ENCODE measurements around the gene TRAPPC1.
A peak's percentile ranks its signal among the peaks of the same experiment; 100 is the strongest.
"Not testable (repeated sequence)": the region's sequence is repeated elsewhere in the genome, so short reads cannot be mapped to it uniquely, and the experiment has no call there.

The TRAPPC1 gene

GRCh38 chr17:7931709-7932482, at the start of gene TRAPPC1, which contains the start of gene CNTROB:
TSS of gene TRAPPC1 (minus strand) at chr17:7931946. CDS start at chr17:7931829, 117 bp downstream.
TSS of gene CNTROB (plus strand) at chr17:7932206. CDS start at chr17:7933080, 874 bp downstream.
- DNase-seq: peak; percentile 97 to 99 (median 98)

DNA sequence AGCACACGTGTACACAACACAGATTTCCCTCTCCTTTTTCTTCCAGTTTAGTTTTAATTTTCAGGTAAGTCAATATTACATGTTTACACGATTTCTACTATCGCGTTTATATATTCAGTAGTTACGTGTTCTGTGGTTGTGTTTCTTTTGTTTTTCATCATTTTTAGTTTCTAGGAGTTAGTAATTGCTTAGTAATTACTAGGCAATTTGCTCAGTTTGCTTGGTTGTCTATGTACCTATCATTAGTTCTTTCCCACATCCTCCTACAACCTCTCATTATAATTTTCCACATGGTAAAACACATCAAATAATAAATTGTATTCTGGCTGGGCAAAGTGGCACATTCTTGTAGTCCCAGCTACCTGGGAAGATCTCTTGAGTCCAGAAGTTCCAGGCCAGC, 46.1 kb upstream of the TRAPPC1 start:
- no peak for DNase-seq

- DNase-seq: no peak
Observed at GRCh38 chr17:7977039-7977438, 45.3 kb upstream of the TRAPPC1 start.

- no peak for DNase-seq
Observed at GRCh38 chr17:7974638-7975131, 42.9 kb upstream of the TRAPPC1 start.

DNA sequence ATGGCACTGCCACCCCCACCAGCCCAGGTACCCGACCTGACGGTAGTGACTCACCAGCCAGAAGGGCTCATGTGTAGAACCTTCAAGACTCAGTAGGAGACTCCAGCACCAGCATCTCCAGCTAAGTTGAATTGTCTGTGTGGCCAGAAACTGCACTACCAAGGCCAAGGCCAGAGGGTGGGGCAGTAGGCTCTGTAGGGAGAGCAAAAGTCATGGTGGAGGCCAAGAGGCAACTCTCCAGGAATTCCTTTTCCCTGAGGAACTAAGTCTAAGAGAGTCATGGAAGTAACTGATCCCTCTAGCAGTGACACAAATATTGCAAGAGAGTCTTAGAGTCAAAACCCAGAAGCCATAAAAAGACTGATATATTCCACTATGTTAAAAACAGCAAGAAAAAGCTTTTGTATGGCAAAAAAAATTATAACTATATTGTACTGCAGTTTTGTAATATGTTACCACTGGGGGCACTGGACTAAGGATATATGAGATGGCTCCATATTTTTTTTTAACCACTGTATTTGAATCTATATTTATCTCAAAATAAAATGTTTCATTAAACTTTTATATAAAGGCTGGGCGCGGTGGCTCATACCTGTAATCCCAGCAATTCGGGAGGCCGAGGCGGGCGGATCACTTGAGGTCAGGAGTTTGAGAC, 40.5 kb upstream of the TRAPPC1 start:
- DNase-seq: no peak

- no peak for DNase-seq
Observed at GRCh38 chr17:7971651-7972050, 39.9 kb upstream of the TRAPPC1 start.

DNA sequence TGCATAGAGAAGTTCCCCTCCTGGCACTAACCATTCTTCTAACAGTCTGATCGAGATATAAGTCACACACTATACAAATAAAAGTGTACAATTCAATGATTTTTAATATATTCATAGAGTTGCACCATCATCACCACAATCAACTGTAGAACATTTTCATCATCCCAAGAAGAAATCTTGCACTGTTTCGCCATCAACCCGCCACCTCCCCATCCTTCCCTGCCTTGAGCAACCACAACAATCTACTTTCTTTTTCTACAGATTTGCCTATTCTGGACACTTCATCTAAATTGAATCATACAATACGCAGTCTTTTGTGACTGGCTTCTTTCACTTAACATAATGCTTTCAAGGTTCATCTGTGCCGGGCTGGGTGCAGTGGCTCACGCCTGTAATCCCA, 37.7 kb upstream of the TRAPPC1 start:
- no peak for DNase-seq

- no peak for DNase-seq
Observed at GRCh38 chr17:7967751-7968150, 36.0 kb upstream of the TRAPPC1 start.

GRCh38 chr17:7961421-7961820, 29.7 kb upstream of the TRAPPC1 start:
- DNase-seq: no peak

- no peak for DNase-seq
Observed at GRCh38 chr17:7959503-7960253, 27.9 kb upstream of the TRAPPC1 start.

- DNase-seq: no peak
Observed at GRCh38 chr17:7956228-7956965, 24.7 kb upstream of the TRAPPC1 start.

GRCh38 chr17:7955414-7956227, 23.9 kb upstream of the TRAPPC1 start:
- DNase-seq: no peak

DNA sequence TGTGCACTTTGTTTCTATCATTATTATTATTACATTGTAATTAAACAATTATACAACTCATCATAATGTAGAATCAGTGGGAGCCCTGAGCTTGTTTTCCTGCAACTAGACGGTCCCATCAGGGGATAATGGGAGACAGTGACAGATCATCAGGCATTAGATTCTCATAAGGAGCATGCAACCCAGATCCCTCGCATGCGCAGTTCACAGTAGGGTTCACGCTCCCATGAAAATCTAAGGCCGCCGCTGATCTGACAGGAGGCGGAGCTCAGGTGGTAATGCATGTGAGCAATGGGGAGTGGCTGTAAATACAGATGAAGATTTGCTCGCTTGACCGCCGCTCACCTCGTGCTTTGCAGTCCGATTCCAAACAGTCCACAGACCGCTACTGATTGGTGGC, 21.5 kb upstream of the TRAPPC1 start:
- DNase-seq: not testable (repeated sequence)

GRCh38 chr17:7951143-7951792, 19.5 kb upstream of the TRAPPC1 start:
- peak in 2 of 6 experiments; percentile 3 for DNase-seq

GRCh38 chr17:7950578-7950977, 18.8 kb upstream of the TRAPPC1 start:
- no peak for DNase-seq

DNA sequence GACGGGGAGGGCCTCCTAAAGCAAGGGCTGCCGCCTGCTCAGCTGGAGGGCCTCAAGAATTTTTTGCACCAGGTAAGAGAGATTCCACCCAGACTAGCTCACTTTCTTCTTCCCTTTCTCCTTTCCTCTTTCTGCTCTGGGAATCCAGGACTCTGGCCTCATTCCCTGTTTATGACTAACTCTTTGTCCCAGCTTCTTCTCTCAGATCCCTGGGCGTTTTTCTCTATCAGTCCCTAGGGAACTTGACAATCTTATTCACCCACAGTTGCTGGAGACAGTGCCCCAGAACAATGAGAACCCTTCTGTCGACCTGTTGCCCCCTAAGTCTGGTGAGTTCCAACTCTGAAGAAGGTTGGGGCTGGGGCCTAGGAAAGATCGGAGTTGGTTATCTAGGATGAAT, 15.9 kb upstream of the TRAPPC1 start:
- no peak for DNase-seq

GRCh38 chr17:7946441-7946840, 14.7 kb upstream of the TRAPPC1 start:
- no peak for DNase-seq

GRCh38 chr17:7945651-7946050, 13.9 kb upstream of the TRAPPC1 start:
- DNase-seq: no peak

DNA sequence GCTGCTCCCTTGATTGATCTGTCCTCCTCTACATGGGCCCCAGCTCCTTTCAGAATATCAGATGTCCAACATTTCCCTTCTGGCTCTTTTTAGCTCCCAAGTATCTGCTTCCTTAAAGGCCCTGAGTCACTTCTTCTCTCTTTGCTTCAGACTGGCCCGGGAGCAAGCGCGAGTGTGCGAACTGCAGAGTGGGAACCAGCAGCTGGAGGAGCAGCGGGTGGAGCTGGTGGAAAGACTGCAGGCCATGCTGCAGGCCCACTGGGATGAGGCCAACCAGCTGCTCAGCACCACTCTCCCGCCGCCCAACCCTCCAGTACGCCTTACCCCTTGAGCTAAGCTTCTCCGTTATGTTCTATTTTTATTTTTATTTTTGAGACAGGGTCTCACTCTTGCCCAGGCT, 12.6 kb upstream of the TRAPPC1 start:
- DNase-seq: no peak

DNA sequence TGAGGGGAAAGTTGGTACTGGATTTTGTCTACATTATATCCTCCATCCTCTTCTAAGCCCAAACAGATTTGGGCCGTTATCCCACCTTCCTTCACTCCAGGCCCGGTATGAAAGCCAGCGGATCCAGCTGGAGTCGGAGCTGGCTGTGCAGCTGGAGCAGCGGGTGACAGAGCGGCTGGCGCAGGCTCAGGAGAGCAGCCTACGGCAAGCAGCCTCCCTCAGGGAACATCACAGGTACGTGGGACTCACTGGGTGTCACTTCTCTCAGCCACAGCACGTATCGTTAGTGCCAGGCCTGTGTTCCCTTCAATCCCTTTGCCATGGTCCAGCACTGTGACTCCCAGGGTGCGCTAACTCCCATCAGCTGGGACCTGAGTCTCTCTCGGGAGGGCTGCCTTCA, 11.5 kb upstream of the TRAPPC1 start:
- DNase-seq: no peak

DNA sequence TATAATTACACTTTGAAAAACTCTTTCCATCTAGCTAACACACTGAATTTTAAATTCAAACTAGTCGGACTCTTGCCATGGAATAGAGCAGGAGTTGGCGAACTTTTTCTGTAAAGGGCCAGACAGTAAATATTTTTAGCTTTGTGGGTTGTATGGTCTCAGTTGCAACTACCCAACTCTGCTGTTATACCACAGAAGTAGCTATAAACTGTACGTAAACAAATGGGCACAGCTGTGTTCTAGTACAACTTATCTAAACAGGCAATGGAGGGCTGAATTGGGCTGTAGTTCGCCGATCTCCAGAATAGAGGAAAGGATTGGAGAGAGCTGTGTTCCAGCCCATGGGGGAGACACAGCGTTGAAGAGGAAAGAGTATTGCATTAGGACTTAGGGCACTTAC, 9.0 kb upstream of the TRAPPC1 start:
- DNase-seq: no peak

Data from stimulated activated naive CD4-positive, alpha-beta T cell (primary cell).